Hematopoietic multipotent progenitor cell treated with erythropoietin and hydrocortisone succinate and interleukin-3 and kit ligand, for 17 days (in vitro differentiated cells): ENCODE results near the gene CFAP69.
"Not testable (repeated sequence)": the region's sequence is repeated elsewhere in the genome, so short reads cannot be mapped to it uniquely, and the experiment has no call there.

Experiments
- DNase-seq: peaks from one replicate; pipeline ENCODE4 v3.0.0-alpha.2; 2015; ENCODE audit warnings: low spot score

CFAP69 gene

DNA sequence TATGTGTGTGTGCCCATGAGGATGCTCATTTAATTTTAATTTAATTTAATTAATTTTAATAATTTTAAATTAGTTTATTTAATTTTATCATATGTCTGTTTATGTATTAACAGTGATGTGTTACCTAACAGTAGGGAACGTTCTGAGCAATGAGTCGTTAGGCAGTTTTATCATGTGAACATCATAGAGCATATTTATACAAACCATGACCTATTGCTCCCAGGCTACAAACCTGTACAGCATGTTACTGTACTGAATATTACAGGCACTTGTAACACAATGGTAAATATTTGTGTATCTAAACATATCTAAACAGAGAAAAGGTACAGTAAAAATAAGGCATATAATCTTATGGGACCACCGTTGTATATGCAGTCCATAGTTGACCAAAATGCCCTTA is 13.7 kb upstream of the CFAP69 start:
- no peak for DNase-seq

DNA sequence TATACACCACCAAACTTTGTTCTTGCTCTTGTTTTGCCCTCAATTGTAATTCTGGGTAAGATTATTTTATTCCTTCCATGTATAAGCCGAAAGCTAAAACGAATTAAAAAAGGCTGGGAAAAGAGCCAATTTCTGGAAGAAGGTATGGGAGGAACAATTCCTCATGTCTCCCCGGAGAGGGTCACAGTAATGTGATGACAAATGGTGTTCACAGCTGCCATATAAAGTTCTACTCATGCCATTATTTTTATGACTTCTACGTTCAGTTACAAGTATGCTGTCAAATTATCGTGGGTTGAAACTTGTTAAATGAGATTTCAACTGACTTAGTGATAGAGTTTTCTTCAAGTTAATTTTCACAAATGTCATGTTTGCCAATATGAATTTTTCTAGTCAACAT is 12.5 kb upstream of the CFAP69 start:
- DNase-seq = no peak

DNA sequence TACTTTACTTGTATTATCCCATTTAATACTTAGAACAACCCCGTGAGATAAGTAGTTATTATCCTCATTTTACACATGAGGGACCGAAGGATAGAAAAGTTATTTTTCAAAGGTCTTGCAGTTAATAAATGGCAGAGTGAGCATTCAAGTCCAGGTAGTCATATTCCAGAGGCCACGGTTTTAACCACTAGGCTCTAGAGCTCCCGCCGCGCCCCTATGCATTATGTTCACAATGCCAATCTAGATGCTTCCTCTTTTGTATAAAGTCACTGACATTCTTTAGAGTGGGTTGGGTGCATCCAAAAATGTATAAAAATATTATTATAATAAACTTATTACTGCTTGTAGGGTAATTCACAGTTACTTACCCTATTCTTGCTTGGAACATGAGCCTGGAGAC is 11.4 kb upstream of the CFAP69 start:
- DNase-seq = no peak

DNA sequence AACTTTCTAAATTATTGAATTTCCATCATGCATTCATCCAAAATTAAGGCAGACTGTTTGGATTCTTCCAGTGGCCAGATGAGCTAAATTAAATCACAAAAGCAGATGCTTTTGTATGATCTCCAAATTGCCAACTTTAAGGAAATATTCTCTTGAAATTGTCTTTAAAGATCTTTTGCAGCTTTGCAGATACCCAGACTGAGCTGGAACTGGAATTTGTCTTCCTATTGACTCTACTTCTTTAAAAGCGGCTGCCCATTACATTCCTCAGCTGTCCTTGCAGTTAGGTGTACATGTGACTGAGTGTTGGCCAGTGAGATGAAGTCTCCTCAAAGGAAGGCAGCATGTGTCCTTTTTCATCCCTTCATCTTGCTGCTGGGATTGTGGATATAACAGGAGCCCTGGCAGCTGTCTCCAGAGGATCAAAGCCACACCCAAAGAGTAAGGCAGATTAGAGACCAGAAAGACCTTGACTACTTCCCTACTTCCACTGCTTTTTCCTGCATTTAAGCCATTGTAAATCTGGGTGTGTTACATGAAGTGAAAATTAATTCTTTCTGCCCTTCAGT is 8.2 kb upstream of the CFAP69 start:
- no peak for DNase-seq

DNA sequence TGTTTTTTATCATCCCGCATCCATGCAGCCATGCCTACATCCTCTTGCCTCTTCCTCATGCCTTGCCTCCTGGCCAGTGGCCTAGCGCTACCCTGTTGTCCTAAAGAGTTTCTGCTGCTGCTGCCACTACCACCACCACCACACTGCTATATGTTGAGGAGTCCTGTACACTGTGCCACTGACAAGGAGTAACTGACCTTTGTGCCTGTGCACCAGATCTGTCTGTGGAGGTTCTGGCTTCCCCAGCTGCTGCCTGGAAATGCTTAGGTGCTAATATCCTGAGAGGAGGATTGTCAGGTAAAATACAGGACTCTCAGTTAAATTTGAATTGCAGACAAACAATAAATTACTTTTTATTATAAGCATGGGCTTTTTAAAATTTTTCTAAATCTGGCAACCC is 7.0 kb upstream of the CFAP69 start:
- no peak for DNase-seq

DNA sequence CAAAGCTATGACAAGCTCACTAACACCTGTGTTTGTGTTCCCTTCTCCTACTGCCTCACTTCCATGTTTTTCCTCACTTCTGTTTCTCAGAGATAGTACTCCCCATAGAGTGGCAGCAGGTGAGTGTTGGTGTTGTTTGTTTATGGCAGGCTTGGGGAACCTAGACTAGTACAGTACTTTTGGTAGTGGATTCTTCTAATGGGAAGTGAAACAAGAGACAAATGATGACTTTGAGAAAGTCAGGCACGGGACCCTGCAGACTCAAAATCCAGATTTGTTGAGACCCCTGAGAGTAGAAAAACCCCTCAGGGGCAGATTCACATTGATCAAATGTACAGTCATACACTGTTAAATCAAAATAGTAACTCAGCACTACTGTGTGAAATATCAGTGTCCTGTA is 6.4 kb upstream of the CFAP69 start:
- no peak for DNase-seq

DNA sequence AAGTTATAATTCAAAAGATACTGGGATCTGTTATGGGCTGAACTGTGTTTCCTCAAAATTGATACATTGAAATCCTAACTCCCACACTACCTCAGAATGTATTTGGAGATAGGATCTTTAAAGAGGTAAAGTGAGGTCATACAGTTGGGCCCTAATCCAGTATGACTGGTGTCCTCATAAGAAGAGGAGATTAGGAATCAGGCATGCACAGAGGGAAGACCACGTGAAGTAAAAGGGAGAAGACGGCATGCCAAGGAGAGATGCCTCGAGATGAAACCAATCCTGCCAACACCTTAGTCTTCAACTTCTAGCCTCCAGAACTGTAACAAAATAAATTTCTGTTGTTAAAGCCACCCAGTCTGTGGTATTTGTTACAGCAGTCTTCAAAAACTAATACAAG is 5.9 kb upstream of the CFAP69 start:
- no peak for DNase-seq

DNA sequence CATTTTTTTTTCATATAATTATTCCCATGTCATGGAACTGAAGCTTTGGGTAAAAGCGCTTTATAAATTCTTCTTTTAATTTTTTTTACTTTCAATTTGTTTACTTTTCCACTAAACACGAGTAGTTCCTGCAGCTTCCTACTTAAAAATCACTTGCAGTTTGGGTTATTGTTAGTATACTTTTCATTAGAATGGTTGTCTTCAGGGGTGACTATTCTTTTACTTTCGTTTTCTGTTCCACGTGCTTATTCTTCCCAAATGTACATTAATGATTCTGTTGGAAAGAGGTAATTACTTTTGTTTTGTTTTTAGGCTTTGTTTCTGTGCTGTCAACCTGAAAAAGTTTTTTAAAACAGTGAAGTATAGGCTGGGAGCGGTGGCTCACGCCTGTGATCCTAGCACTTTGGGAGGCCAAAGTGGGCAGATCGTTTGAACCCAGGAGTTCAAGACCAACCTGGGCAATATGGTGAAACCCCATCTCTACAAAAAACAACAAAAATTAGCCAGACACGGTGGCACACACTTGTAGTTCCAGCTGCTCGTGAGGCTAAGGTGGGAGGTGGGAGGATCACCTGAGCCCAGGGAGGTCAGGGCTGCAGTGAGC is 5.2 kb upstream of the CFAP69 start:
- DNase-seq = no peak

DNA sequence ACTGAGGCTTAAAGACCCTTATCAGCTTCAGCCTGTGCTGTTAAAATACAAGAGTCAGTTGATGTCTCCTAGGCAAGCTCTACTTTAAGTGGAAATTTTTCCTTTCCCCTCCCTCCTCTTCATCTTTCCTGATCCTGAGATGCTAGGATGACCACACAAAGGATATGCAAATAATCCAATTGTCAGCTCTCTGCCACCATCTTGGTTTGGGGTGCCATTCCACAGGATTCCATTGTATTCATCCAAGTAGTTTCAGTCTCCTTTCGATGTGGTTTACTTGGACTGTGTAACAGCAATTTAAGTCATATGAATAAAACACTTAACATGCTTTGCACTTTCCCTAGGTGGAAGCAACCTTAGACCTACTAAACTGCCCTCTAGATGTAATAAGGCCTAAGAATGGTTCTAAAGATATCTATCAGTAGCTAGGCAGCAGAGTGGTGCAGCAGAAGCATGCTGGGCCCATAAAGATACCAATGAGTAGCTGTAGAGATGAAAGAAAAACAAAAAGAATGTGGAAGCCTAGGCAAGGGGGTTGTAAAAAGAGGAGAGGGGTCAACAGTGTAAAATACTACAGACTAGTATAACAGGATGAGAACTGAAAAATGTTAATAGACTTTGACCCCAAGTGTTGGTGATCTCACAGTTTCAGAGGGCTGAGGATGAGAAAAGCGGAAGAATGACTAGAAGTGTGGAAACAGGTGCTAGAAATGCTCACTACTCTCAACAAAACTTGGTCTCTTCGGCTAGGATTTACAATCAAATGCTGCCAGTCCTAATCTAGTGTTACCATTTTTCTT is 2.4 kb upstream of the CFAP69 start:
- DNase-seq = no peak

DNA sequence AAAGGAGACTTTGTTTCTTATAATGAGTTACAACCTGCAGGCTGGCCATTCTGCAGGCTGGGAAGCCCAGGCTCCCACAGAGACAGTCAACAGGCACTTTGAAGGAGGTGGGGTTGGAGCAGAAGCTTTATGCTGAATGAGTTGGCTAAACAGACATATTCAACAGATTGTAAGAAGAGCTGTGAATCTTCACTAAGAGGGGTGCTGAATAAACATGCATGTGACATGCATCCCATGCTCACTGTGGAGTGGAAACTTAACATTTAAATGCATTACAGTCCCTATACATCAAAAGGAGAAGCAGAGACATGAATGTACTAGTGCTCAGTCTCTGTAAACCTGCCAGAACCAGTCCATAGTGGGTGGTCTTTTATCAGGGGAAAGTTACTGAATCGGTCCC is 1.4 kb upstream of the CFAP69 start:
- no peak for DNase-seq

DNA sequence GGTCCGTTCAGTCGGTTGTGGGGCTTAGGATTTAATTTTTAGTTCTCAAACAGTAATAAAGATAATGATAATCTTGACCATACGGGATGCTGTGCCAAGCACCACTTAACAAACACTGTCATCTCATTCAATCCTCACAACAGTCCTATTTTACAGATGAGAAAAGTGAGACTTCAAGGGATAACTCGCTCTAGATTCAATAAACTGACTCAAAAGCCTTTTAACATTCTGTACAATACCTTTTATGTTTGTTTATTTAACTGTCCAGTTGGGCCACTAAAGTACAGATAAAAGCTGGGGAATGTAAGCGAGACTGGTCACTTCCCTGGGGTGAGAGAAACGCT is 437 bp upstream of the CFAP69 start:
- DNase-seq = no peak

DNA sequence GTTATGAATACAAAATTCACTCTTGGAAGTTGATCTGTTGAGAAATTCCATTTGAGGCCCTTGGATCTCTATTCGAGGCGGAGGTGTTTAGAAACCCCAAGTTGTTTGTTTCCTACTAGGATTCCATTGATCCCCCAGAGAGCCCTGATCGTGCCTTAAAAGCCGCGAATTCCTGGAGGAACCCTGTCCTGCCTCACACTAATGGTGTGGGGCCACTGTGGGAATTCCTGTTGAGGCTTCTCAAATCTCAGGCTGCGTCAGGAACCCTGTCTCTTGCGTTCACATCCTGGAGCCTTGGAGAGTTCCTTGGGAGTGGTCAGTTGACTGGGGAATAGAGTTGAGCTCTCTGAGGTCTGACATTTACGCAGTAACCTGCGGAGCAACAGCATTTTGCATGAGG is 1.2 kb downstream of the CFAP69 start:
- no peak for DNase-seq

DNA sequence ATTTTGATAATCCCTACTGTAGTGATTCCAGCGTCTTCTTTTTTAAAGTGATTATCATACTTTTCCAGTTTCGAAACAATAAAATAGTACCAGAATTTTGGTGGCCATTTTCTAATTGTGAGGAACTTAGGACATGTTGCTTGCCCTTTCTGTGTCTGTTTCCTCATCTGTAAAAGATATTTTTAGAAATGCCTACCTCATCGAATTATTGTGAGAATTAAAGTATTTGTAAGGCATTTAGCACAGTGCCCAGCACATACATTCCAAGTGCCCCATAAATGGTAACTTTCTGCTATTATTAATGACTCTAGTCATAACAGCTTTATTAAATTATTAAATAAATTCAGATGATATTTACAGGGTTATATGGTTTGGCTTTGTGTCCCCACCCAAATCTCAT is 3.7 kb downstream of the CFAP69 start:
- no peak for DNase-seq

DNA sequence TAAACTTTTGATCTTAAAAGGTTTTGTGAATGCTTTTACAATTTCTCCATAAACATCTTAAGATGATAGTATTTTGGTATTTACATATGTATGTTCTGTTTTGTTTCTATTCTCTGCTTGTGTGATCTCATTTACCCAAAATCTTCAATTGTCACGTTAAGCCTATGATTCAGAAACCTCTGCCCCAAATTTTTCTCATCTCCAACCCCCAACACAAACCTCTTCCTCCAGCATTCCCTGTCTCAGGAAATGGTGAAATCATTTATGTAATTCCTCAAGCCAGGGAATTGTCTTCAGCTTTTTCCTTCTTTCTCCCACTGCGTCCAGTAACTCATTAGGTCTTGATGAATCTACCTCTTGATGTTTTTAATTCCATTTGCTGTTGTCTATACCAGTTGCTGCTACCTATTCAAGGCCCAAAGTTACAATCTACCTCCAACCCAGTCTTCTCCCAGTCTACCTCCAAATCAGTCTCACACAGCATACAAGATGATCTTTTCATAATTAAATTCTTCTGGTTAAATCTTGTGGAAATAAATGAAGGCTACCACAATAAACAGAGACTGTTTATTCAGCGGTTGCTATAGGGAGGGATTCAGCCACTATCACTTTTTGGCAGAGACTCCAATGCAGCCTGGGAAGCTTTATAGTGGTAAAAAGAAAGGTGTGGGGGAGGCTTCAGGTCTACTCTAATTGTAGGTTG is 5.8 kb downstream of the CFAP69 start:
- DNase-seq = no peak

DNA sequence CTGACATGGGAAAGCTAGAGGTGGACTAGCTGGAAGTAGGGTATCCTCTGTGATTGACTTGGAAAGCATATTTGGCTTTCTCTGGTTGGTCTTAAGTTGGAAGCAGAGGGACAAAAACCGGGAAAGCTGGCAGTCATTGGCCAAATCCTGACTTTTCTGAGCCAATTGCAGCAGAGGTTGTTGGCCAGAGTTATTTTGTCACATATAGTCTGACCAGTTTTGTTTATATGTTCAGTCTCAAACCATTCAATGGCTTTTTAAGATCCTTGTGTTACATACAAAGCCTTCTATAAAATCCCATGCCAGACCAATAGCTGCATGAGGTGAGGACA is 6.3 kb downstream of the CFAP69 start:
- DNase-seq = no peak

DNA sequence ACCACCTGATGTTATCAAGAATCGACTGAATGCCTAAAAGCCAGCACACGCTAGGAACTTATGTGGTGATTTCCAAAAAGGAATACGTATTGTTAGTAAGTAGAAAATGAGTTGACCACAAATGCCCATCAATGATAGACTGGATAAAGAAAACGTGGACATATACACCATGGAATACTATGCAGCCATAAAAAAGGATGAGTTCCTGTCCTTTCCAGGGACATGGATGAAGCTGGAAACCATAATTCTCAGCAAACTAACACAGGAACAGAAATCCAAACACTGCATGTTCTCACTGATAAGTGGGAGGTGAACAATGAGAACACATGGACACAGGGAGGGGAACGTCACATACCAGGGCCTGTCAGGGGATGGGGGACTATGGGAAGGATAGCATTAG is 11.0 kb downstream of the CFAP69 start:
- not testable (repeated sequence) for DNase-seq

DNA sequence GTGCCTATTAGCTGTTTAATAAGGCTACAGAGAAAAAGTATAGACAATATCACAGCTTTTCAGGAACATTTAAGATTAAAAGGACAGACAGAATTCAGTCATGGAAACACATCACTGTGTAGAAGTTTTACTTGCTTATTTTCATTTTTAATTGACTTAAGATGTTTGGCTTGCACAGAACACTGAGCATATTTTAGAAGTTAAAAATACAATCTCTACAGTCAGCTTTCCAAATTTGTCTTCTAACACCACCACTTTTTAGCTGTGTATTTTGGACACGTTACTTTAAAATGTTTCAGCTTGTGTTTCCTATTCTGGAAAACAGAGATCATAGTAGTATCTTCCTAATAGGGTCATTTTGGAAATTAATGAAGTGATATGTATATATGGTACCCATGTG is 11.8 kb downstream of the CFAP69 start:
- DNase-seq = no peak

DNA sequence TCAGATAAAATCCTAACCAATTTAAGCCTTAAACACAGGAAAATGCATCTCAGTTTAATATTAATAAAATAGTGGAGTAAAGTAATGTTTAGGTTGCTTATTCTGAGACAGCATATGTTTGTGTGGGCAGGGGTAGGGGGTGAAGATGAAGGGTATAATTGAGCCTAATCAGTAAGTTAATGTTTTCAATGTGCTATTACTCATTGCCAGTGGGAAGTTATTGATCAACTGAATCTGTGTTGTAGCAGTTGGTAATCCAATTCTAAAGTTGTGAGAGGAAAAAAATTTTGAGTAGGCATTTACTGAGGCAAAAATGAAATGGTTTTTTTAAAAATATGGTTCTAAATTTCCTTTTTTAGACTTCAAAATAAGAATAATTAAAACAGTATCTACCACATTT is 16.5 kb downstream of the CFAP69 start:
- no peak for DNase-seq

DNA sequence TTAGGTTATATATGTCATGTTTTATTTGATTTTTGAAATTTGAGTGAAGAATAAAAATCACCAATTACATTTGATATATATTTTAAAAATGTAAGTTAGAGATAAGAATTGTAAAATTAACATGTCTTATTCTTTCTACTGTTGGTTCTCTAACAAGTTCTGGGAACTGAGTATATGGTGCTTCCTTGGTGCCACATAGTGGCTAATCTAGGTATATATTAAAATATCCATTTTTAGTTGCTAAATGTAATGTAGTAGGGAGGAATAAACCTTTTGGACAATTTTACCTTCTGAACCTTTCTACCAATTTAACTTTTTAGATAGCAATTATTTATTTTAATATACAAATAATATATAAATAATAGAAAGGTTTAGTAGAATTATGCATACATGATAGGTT is 17.5 kb downstream of the CFAP69 start:
- DNase-seq = no peak

DNA sequence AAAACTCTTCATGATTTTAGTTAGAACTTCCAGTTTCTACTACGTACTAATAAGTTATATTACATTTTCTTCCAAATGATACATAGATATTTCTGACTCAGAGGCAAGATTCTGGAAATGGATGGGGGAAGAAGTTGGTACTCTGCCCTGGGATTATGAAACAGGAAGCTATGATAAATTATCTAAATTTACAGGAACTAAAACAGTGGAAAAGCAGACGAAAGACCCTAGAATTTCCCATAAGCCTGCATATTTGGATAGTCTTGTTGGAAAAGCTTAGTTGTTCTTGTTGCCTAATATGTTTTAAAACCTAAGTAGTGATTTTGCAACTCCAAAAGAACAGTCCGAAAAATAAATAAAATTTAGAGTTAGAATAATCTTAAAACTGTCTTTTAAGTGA is 21.8 kb downstream of the CFAP69 start:
- DNase-seq = no peak

DNA sequence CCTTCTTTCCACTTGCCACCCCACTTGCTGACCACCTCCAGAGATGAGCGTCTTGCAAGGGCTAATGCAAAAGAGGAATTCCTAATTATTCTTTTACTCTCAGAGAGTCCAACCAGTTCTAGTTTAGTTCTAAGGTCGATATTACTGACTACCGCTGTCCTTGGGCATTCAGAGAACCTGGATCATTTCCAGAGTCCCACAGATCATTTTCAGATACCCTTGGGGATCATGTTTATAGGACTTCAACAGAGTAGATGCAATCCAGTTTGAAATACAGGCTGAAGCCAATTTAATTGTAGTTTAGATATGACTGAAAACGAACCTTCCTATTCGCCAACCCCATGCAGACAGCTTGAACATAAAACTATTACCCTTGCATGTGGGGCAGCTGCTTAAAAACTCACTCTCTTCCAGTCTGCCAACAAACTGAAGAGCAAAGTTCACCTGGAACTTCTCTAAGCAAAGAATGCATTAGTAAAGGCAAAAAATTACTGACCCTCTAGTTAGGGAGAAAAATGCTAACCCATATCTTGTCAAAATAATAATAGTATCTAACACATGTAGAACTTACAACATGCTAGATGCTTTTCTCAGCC is 22.4 kb downstream of the CFAP69 start:
- no peak for DNase-seq

DNA sequence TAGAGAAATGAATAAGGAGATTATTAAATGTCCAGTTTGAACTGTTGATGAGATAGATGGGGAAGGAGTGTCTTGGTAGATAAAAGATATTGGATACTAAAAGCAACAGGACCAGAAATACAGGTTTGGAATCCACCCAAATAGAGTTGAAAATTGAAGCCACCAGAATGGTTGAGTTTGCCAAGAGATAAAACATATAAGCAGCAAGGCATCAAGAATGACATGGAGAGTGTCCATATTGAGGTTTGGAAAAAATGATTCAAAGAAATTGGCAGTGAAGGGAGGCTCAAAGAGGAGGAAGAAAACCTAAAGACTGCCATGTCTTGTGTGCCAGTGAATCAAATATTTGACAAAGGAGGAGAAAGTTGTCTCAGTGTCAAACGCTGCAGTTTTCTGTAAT is 24.2 kb downstream of the CFAP69 start:
- no peak for DNase-seq
